K562 (cell line): ENCODE results near the gene SEMA3C. TPM values are rescaled to one million over a fixed set of nuclear protein-coding genes. Genes with fewer than 3 reads are reported as not detected.

Experiments used
- ATAC-seq: fragments of 200-7000 bp; cut with Tn5 transposase; 3 replicates; pipeline ENCODE4 v1.9.1; 2020; ENCODE audit warnings: moderate library complexity
- BruUV-seq: library from RNA; stranded (reverse); fragments of 400-500 nt; replicated peaks from 2 replicates; lab custom pipeline; 2021; lab: Mats Ljungman, UMichigan
- CTCF ChIA-PET: fragments of 300-600 bp; formaldehyde crosslinking; extraction: SDS; loops from one replicate; lab custom pipeline; 2021; ENCODE audit warnings: low intra/inter-chr PET ratio; lab: Yijun Ruan, JAX
- POLR2A ChIA-PET: fragments of 300-600, 350-650 bp; sonication (Branson Sonifier 250); formaldehyde crosslinking; extraction: SDS; loops from one replicate; lab custom pipeline; 2021; ENCODE audit warnings: antibody characterized with exemption, inconsistent platforms; lab: Yijun Ruan, JAX
- DNase-seq, 4 experiments: peaks; one replicate each; pipeline versions ENCODE4 v3.0.0 to v3.0.0-alpha.2; 2011 to 2018; ENCODE audit warnings: low spot score in 3 of 4, mixed read lengths in 3 of 4; ENCODE audit errors: extremely low read depth in 1 of 4
- FAIRE-seq: peaks from 2 replicates; lab custom pipeline; 2011; peaks lifted over from hg19 to GRCh38; lab: Jason Lieb, UNC
- H2AFZ ChIP-seq: 2 replicates; pipeline ENCODE4 v1.6.0; 2011; ENCODE audit warnings: low read depth, low read length, control low read depth, inconsistent platforms
- H3K27ac ChIP-seq: fragments of 200-600 bp; 3 replicates; pipeline ENCODE4 v1.8.0; 2011; ENCODE audit warnings: low read depth, mild to moderate bottlenecking, control low read depth, inconsistent platforms, low read length, moderate library complexity, mixed read lengths; ENCODE audit errors: extremely low read depth
- H3K27me3 ChIP-seq, 2 experiments: fragments of 300-600 bp in 1 of 2; 2 replicates in 1 of 2; 3 replicates in 1 of 2; pipeline versions ENCODE4 v1.6.0 to v1.8.0; 2011; ENCODE audit warnings: inconsistent platforms in 2 of 2, low read length in 2 of 2, mild to moderate bottlenecking in 1 of 2, mixed read lengths in 1 of 2, moderate library complexity in 1 of 2; ENCODE audit not compliant: control insufficient read depth in 2 of 2, insufficient read depth in 2 of 2
- H3K36me3 ChIP-seq: fragments of 300-600 bp; 3 replicates; pipeline ENCODE4 v1.8.0; 2011; ENCODE audit warnings: mild to moderate bottlenecking, low read length, inconsistent platforms; ENCODE audit not compliant: control insufficient read depth, insufficient read depth
- H3K4me1 ChIP-seq, 2 experiments: fragments of 200-600 bp in 1 of 2; replicated peaks in 1 of 2; 2 replicates in 1 of 2; 3 replicates in 1 of 2; pipeline versions ENCODE4 v1.5.1 to v1.8.0; 2011; ENCODE audit warnings: inconsistent platforms in 2 of 2, low read length in 2 of 2, mild to moderate bottlenecking in 1 of 2, mixed read lengths in 1 of 2, moderate library complexity in 1 of 2; ENCODE audit not compliant: control insufficient read depth in 2 of 2, insufficient read depth in 2 of 2
- H3K4me2 ChIP-seq: 2 replicates; pipeline ENCODE4 v1.6.1; 2011; ENCODE audit warnings: low read length, control low read depth, inconsistent platforms, mixed read lengths; ENCODE audit not compliant: insufficient read depth
- H3K4me3 ChIP-seq: fragments of 200-600 bp; sonication (generic), shearing (Covaris generic); 2 replicates; pipeline ENCODE4 v1.5.1; 2016; ENCODE audit warnings: control low read depth, inconsistent platforms
- H3K79me2 ChIP-seq: fragments of 200-600 bp; 3 replicates; pipeline ENCODE4 v1.8.0; 2011; ENCODE audit warnings: low read length, inconsistent platforms; ENCODE audit not compliant: control insufficient read depth, insufficient read depth
- H3K9ac ChIP-seq, 2 experiments: 2 replicates each; pipeline versions ENCODE4 v1.6.0 to v1.6.1; 2011; ENCODE audit warnings: low read depth in 2 of 2, low read length in 2 of 2, control low read depth in 1 of 2, inconsistent platforms in 1 of 2, mild to moderate bottlenecking in 1 of 2, mixed read lengths in 1 of 2; ENCODE audit not compliant: insufficient read depth in 1 of 2
- H3K9me1 ChIP-seq: one replicate; pipeline ENCODE4 v1.6.0; 2011; ENCODE audit warnings: inconsistent platforms, mild to moderate bottlenecking, low read length, moderate library complexity; ENCODE audit not compliant: control insufficient read depth, insufficient read depth
- H3K9me3 ChIP-seq: replicated peaks from 2 replicates; pipeline ENCODE4 v1.5.1; 2011; ENCODE audit warnings: low read depth, low read length, inconsistent platforms; ENCODE audit not compliant: control insufficient read depth, insufficient read depth
- H4K20me1 ChIP-seq: replicated peaks from 2 replicates; pipeline ENCODE4 v1.6.1; 2011; ENCODE audit warnings: low read length, inconsistent platforms, mixed read lengths; ENCODE audit not compliant: control insufficient read depth, insufficient read depth
- C11orf30 ChIP-seq: fragments of 450-650 bp; IDR thresholded peaks from 2 replicates; pipeline ENCODE4 v1.6.1; 2016; ENCODE audit warnings: low read depth, mild to moderate bottlenecking
- MCM2 ChIP-seq: fragments of 450-650 bp; IDR thresholded peaks from 2 replicates; pipeline ENCODE4 v1.6.1; 2017; ENCODE audit warnings: low read depth, mild to moderate bottlenecking
- MTF1 ChIP-seq: fragments of 250-450 bp; sonication (Bioruptor Pico); IDR thresholded peaks from 2 replicates; pipeline ENCODE4 v1.9.0; 2021; ENCODE audit warnings: moderate library complexity, mild to moderate bottlenecking, inconsistent platforms, borderline replicate concordance
- SREBF2 ChIP-seq: sonication (generic); formaldehyde crosslinking; IDR thresholded peaks from 2 replicates; pipeline ENCODE4 v1.4.0; 2020; ENCODE audit warnings: mild to moderate bottlenecking, missing genetic modification reagents
- TCF7L2 ChIP-seq: fragments of 150-350 bp; IDR thresholded peaks from 2 replicates; pipeline ENCODE4 v1.6.1; 2016; ENCODE audit warnings: low read depth, mild to moderate bottlenecking, low read length, moderate library complexity
- WGBS: fragments of 100-300 bp; shearing (Covaris generic); methylation state at CpG from one replicate; pipeline ENCODE4 v1.1.6; 2016; ENCODE audit warnings: low coverage, mixed read lengths; ENCODE audit not compliant: insufficient coverage; ENCODE audit errors: missing lambda C conversion rate; 5-methylcytosine and 5-hydroxymethylcytosine counted together
- in situ Hi-C: fragments of 300-500 bp; cut with MboI; formaldehyde crosslinking; loops from 4 replicates; pipeline ENCODE4 v1.15.0; 2018; ENCODE audit warnings: inconsistent platforms, mixed read lengths
- intact Hi-C: fragments of 100-400 bp; cut with micrococcal nuclease; formaldehyde crosslinking; loops from 2 replicates; pipeline ENCODE4 v1.14.2; 2022
- polyA plus RNA-seq, 8 experiments: library from polyadenylated mRNA; depleted of rRNA in 4 of 8; stranded (reverse) in 5 of 8; unstranded in 3 of 8; fragments of >200 nt; fragmentation: Nextera tagmentation in 2 of 8; fragmentation: Illumina TruSeq in 1 of 8; extraction: Ambion mirVana in 2 of 8; extraction: Trizol in 1 of 8; gene quantifications; 2 replicates each; pipeline versions ENCODE4 v1.2.1 to v1.2.3, GENCODE V29; 2011 to 2014; ENCODE audit warnings: inconsistent platforms in 1 of 8, missing spikeins in 1 of 8
- total RNA-seq, 7 experiments: library from RNA; depleted of rRNA in 6 of 7; stranded (reverse); fragments of >200 nt in 6 of 7; fragmentation: Illumina TruSeq in 2 of 7; extraction: Trizol in 2 of 7; gene quantifications; 2 replicates each; pipeline versions ENCODE4 v1.2.1 to v1.2.3, GENCODE V29; 2011 to 2021; ENCODE audit warnings: low replicate concordance in 1 of 7
- TF ChIP-seq, protein P1 (sequence below): sonication (generic); formaldehyde crosslinking; IDR thresholded peaks from 2 replicates; pipeline ENCODE4 v1.8.1; 2023; ENCODE audit warnings: mild to moderate bottlenecking, missing genetic modification reagents
- TF ChIP-seq, protein P2 (sequence below): sonication (generic); formaldehyde crosslinking; IDR thresholded peaks from 2 replicates; pipeline ENCODE4 v1.8.1; 2023; ENCODE audit warnings: mild to moderate bottlenecking, missing genetic modification reagents
- TF ChIP-seq, protein P3 (sequence below): fragments of 450-650 bp; formaldehyde crosslinking; IDR thresholded peaks from 2 replicates; pipeline ENCODE4 v1.4.0; 2020; ENCODE audit warnings: mild to moderate bottlenecking, moderate library complexity

The SEMA3C gene
- total and polyA plus RNA-seq, 9 of the 15 experiments (the other 6 are each of a cell fraction or from before 2014, with no cell fraction given) = 0.04 to 0.36 (median 0.12) TPM; not detected in 3

DNA sequence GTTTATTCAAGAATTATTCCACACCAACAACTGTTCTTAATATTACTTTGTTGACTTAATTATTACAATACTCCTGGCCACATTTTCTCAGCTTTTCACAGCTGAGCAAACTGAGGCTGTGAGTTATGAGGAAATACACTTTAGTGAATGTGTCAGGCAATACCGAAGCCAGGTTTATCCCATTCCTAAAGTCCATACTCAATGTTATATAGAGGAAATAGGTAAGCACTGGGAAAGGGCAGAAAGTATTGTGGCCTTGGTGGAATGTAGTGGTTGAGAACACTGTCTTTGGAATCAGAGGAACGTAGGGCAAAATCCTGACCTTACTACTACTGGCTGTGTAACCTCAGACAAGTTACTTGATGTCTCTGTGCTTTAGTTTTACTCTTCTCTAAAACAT lies 169.6 kb downstream of the SEMA3C start:
- no peaks in the 10 kb centered on the region for H4K20me1 ChIP-seq
- TF ChIP-seq, protein P1, sequence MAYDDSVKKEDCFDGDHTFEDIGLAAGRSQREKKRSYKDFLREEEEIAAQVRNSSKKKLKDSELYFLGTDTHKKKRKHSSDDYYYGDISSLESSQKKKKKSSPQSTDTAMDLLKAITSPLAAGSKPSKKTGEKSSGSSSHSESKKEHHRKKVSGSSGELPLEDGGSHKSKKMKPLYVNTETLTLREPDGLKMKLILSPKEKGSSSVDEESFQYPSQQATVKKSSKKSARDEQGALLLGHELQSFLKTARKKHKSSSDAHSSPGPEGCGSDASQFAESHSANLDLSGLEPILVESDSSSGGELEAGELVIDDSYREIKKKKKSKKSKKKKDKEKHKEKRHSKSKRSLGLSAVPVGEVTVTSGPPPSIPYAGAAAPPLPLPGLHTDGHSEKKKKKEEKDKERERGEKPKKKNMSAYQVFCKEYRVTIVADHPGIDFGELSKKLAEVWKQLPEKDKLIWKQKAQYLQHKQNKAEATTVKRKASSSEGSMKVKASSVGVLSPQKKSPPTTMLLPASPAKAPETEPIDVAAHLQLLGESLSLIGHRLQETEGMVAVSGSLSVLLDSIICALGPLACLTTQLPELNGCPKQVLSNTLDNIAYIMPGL (CRISPR knock-in tag) = no peak
- TF ChIP-seq MTF1 (CRISPR knock-in tag) (no peak), SREBF2 (CRISPR knock-in tag) (no peak), C11orf30 (no peak), TCF7L2 (no peak), MCM2 (no peak)
- TF ChIP-seq, protein P2, sequence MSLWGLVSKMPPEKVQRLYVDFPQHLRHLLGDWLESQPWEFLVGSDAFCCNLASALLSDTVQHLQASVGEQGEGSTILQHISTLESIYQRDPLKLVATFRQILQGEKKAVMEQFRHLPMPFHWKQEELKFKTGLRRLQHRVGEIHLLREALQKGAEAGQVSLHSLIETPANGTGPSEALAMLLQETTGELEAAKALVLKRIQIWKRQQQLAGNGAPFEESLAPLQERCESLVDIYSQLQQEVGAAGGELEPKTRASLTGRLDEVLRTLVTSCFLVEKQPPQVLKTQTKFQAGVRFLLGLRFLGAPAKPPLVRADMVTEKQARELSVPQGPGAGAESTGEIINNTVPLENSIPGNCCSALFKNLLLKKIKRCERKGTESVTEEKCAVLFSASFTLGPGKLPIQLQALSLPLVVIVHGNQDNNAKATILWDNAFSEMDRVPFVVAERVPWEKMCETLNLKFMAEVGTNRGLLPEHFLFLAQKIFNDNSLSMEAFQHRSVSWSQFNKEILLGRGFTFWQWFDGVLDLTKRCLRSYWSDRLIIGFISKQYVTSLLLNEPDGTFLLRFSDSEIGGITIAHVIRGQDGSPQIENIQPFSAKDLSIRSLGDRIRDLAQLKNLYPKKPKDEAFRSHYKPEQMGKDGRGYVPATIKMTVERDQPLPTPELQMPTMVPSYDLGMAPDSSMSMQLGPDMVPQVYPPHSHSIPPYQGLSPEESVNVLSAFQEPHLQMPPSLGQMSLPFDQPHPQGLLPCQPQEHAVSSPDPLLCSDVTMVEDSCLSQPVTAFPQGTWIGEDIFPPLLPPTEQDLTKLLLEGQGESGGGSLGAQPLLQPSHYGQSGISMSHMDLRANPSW = no peak
- TF ChIP-seq, protein P3, sequence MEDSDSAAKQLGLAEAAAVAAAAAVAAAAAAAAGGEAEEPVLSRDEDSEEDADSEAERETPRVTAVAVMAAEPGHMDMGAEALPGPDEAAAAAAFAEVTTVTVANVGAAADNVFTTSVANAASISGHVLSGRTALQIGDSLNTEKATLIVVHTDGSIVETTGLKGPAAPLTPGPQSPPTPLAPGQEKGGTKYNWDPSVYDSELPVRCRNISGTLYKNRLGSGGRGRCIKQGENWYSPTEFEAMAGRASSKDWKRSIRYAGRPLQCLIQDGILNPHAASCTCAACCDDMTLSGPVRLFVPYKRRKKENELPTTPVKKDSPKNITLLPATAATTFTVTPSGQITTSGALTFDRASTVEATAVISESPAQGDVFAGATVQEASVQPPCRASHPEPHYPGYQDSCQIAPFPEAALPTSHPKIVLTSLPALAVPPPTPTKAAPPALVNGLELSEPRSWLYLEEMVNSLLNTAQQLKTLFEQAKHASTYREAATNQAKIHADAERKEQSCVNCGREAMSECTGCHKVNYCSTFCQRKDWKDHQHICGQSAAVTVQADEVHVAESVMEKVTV (CRISPR knock-in tag) = no peak
- H3K9me3 ChIP-seq = no peaks in the 10 kb centered on the region
- intact Hi-C loops (no loop called here), in situ Hi-C loops (no loop called here)
- no peaks in the 10 kb centered on the region for H3K27me3 ChIP-seq
- no peak overlapping the region for H3K27ac ChIP-seq
- H3K36me3 ChIP-seq = no peaks in the 10 kb centered on the region
- H3K4me2 ChIP-seq = no peak overlapping the region
- ChIA-PET CTCF (no interaction called here), POLR2A (no interaction called here)
- ATAC-seq (no peak), DNase-seq (no peak), FAIRE-seq (no peak)
- no peak overlapping the region for H3K4me3 ChIP-seq
- H3K9me1 ChIP-seq = no peaks in the 10 kb centered on the region
- no peak overlapping the region for H2AFZ ChIP-seq
- BruUV-seq = no TSS peak
- no peak overlapping the region for H3K9ac ChIP-seq
- WGBS = 0% methylated on average over 2 of the region's 2 CpGs
- no peaks in the 10 kb centered on the region for H3K4me1 ChIP-seq
- no peaks in the 10 kb centered on the region for H3K79me2 ChIP-seq
